Keratinocyte (primary cell): Measurements from ENCODE around the gene ALPK1. TPM values are rescaled to one million over a fixed set of nuclear protein-coding genes. Genes with fewer than 3 reads are reported as not detected.
"Not testable (repeated sequence)": the region's sequence is repeated elsewhere in the genome, so short reads cannot be mapped to it uniquely, and the experiment has no call there.

Source experiments
- DNase-seq: peaks from one replicate; pipeline ENCODE4 v3.0.0-alpha.2; 2011; ENCODE audit warnings: low read depth, missing footprints, low spot score
- FAIRE-seq: peaks from 2 replicates; lab custom pipeline; 2011; peaks lifted over from hg19 to GRCh38; lab: Jason Lieb, UNC
- H2AFZ ChIP-seq: 2 replicates; pipeline ENCODE4 v1.6.0; 2012; ENCODE audit warnings: low read length, control low read depth, inconsistent platforms; ENCODE audit not compliant: control insufficient read depth
- H3K27ac ChIP-seq: 2 replicates; pipeline ENCODE4 v1.5.1; 2011; ENCODE audit warnings: low read length; ENCODE audit not compliant: control insufficient read depth, insufficient read depth
- H3K27me3 ChIP-seq: 3 replicates; pipeline ENCODE4 v1.6.0; 2011; ENCODE audit warnings: low read length; ENCODE audit not compliant: control insufficient read depth, insufficient read depth; ENCODE audit errors: extremely low read depth
- H3K36me3 ChIP-seq, 2 experiments: 2 replicates in 1 of 2; 3 replicates in 1 of 2; pipeline ENCODE4 v1.5.1; 2011; ENCODE audit warnings: low read length in 2 of 2, mild to moderate bottlenecking in 1 of 2; ENCODE audit not compliant: control insufficient read depth in 2 of 2, insufficient read depth in 2 of 2; ENCODE audit errors: extremely low read depth in 1 of 2
- H3K4me1 ChIP-seq: 3 replicates; pipeline ENCODE4 v1.5.1; 2011; ENCODE audit warnings: low read length; ENCODE audit not compliant: control insufficient read depth, insufficient read depth; ENCODE audit errors: extremely low read depth
- H3K4me2 ChIP-seq: 3 replicates; pipeline ENCODE4 v1.6.0; 2011; ENCODE audit warnings: low read depth, low read length; ENCODE audit not compliant: control insufficient read depth, insufficient read depth; ENCODE audit errors: extremely low read depth
- H3K4me3 ChIP-seq, 3 experiments: fragments of 200-600 bp in 1 of 3; sonication (generic) in 1 of 3; 2 replicates in 2 of 3; 3 replicates in 1 of 3; pipeline ENCODE4 v1.5.1; 2011 to 2016; ENCODE audit warnings: low read length in 3 of 3, mild to moderate bottlenecking in 3 of 3, control low read depth in 2 of 3, inconsistent platforms in 1 of 3, low read depth in 1 of 3, mixed read lengths in 1 of 3, mixed run types in 1 of 3, moderate library complexity in 1 of 3; ENCODE audit not compliant: control insufficient read depth in 2 of 3, insufficient read depth in 2 of 3; ENCODE audit errors: extremely low read depth in 1 of 3
- H3K79me2 ChIP-seq: 2 replicates; pipeline ENCODE4 v1.6.0; 2012; ENCODE audit warnings: low read length; ENCODE audit not compliant: control insufficient read depth, insufficient read depth
- H3K9ac ChIP-seq: 3 replicates; pipeline ENCODE4 v1.6.0; 2011; ENCODE audit warnings: low read length; ENCODE audit not compliant: control insufficient read depth, insufficient read depth; ENCODE audit errors: extremely low read depth
- H3K9me1 ChIP-seq: 3 replicates; pipeline ENCODE4 v1.6.0; 2011; ENCODE audit warnings: low read length; ENCODE audit not compliant: control insufficient read depth, insufficient read depth; ENCODE audit errors: extremely low read depth
- H3K9me3 ChIP-seq: 2 replicates; pipeline ENCODE4 v1.5.1; 2012; ENCODE audit warnings: low read depth, low read length; ENCODE audit not compliant: control insufficient read depth
- H4K20me1 ChIP-seq: 3 replicates; pipeline ENCODE4 v1.6.0; 2011; ENCODE audit warnings: low read length; ENCODE audit not compliant: control insufficient read depth, insufficient read depth; ENCODE audit errors: extremely low read depth
- EZH2 ChIP-seq: IDR thresholded peaks from one replicate; pipeline ENCODE4 v1.6.1; 2012; ENCODE audit warnings: inconsistent platforms, mild to moderate bottlenecking, low read length, moderate library complexity
- dilution Hi-C: fragments of 300-500 bp; cut with MboI; formaldehyde crosslinking; loops from one replicate; pipeline ENCODE4 v1.7.0; 2020; ENCODE audit warnings: low sequenced_read_pairs; ENCODE audit not compliant: extremely low pct_ligation_motif_present
- polyA plus RNA-seq, 5 experiments: library from polyadenylated mRNA; depleted of rRNA in 3 of 5; stranded (reverse) in 3 of 5; stranded (forward) in 1 of 5; unstranded in 1 of 5; fragments of >200 nt; gene quantifications; 1 replicate in 1 of 5; 2 replicates in 3 of 5; 3 replicates in 1 of 5; pipeline versions ENCODE4 v1.2.1 to v1.2.3, GENCODE V29; 2011 to 2012; ENCODE audit warnings: missing spikeins in 2 of 5, low read depth in 1 of 5, low replicate concordance in 1 of 5
- TF ChIP-seq, protein P1 (sequence below), 3 experiments: IDR thresholded peaks in 1 of 3; conservative IDR thresholded peaks in 1 of 3; optimal IDR thresholded peaks in 1 of 3; 2 replicates in 2 of 3; 3 replicates in 1 of 3; pipeline versions ENCODE3 to v1.5.1; 2011; ENCODE audit warnings: low read length in 3 of 3, mild to moderate bottlenecking in 3 of 3, moderate library complexity in 2 of 3, control low read depth in 1 of 3, inconsistent platforms in 1 of 3; ENCODE audit not compliant: insufficient read depth in 2 of 3; ENCODE audit errors: extremely low read depth in 1 of 3

ALPK1 gene
- polyA plus RNA-seq, 1 donor (not counting 4 experiments of a cell fraction or from before 2014, with no cell fraction given), result 5.5 TPM

DNA sequence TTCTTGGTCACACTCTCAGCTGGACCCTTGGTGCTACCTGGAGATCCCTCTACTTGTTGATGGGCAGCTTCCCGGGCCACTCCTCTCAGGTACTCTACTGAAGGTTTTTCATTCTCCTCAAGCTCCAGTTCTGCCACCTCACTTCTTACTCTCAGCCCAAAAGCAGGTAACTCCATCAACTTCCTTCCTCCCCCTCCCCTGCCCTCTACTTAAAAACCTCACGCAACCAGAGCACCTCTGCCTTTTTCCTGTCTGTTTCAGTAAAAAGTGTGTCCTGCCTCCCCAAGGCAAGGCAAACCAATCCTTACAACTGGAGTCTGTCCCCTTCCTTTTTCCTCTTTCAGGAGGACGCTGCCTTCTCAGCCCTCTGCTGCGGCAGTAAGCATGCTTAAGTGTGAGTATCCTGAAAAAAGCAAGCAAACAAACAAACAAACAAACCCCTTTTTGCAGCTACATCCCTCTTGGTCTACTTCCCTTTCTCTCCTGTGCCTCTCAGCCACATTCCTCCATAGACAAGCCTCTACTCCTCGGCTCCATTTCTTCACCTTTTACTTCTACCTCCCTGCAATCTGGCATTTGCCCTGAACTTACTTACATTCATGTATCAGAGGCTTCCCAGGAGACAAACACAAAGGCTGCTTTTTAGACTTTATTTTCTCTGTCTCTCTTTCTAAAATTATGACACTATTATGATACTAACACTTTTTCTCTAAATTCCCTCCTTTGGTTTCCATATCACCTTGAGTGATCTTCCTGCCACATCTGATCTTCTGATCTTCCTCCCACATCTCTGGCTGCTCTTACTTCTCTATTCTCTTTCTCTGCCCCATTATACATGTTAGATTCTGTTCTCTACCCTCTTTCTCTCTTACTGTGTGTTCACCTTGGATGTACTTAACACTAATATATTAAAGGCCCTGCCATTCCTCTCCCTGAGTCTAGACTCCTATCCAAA, 5.4 kb downstream of the ALPK1 start:
- Histone ChIP-seq H3K4me1 (peaks cover 5% of the 10 kb centered on the region), H3K27ac (no peak overlapping the region), H2AFZ (no peak overlapping the region), H3K27me3 (no peaks in the 10 kb centered on the region), H3K9me3 (no peaks in the 10 kb centered on the region), H3K9ac (no peak overlapping the region), H3K9me1 (no peaks in the 10 kb centered on the region), H3K79me2 (no peaks in the 10 kb centered on the region), H4K20me1 (no peaks in the 10 kb centered on the region), H3K4me3 (no peak overlapping the region), H3K4me2 (no peak overlapping the region), H3K36me3 (peaks cover 0 to 2% of the 10 kb centered on the region in 2 experiments)
- DNase-seq (no peak), FAIRE-seq (no peak)
- dilution Hi-C loops, result no loop called here
- TF ChIP-seq EZH2, result no peak
- TF ChIP-seq, protein P1, sequence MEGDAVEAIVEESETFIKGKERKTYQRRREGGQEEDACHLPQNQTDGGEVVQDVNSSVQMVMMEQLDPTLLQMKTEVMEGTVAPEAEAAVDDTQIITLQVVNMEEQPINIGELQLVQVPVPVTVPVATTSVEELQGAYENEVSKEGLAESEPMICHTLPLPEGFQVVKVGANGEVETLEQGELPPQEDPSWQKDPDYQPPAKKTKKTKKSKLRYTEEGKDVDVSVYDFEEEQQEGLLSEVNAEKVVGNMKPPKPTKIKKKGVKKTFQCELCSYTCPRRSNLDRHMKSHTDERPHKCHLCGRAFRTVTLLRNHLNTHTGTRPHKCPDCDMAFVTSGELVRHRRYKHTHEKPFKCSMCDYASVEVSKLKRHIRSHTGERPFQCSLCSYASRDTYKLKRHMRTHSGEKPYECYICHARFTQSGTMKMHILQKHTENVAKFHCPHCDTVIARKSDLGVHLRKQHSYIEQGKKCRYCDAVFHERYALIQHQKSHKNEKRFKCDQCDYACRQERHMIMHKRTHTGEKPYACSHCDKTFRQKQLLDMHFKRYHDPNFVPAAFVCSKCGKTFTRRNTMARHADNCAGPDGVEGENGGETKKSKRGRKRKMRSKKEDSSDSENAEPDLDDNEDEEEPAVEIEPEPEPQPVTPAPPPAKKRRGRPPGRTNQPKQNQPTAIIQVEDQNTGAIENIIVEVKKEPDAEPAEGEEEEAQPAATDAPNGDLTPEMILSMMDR (optimal IDR thresholded peaks at IDR 0.05 in 1 of 3, IDR thresholded peaks at IDR 0.05 in 1 of 3, conservative IDR thresholded peaks at IDR 0.05 in 1 of 3; ENCODE audit: extremely low read depth in 1 of 3, insufficient read depth in 2 of 3, low read length in 3 of 3), result no peak

DNA sequence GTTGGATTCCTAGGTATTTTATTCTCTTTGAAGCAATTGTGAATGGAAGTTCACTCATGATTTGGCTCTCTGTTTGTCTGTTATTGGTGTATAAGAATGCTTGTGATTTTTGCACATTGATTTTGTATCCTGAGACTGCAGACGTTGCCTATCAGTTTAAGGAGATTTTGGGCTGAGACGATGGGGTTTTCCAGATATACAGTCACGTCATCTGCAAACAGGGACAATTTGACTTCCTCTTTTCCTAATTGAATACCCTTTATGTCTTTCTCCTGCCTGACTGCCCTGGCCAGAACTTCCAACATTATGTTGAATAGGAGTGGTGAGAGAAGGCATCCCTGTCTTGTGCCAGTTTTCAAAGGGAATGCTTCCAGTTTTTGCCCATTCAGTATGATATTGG, 8.3 kb downstream of the ALPK1 start:
- DNase-seq, H3K4me2 ChIP-seq, H3K9ac ChIP-seq, H3K9me3 ChIP-seq, H4K20me1 ChIP-seq, H3K4me3 ChIP-seq, H3K36me3 ChIP-seq, FAIRE-seq, dilution Hi-C loops, H2AFZ ChIP-seq, H3K27ac ChIP-seq, H3K79me2 ChIP-seq, H3K4me1 ChIP-seq, H3K9me1 ChIP-seq, H3K27me3 ChIP-seq: not testable (repeated sequence)

DNA sequence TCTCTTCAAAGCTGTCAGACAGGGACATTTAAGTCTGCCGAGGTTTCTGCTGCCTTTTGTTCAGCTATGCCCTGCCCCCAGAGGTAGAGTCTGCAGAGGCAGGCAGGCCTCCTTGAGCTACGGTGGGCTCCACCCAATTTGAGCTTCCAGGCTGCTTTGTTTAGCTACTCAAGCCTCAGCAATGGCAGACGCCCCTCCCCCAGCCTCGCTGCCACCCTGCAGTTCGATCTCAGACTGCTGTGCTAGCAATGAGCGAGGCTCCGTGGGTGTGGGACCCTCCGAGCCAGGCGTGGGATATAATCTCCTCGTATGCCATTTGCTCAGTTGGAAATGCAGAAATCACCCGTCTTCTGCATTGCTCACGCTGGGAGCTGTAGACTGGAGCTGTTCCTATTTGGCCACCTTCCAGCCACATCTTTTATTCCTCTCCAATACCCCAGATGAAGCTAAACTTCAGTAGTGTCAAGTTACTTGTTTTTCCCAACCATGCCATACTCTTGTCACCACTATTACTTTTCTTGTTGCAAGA, 12.2 kb downstream of the ALPK1 start:
- FAIRE-seq, result not testable (repeated sequence)

More for the DNA sequence above, 12.2 kb downstream of the ALPK1 start:
- H3K4me3 ChIP-seq, H3K9ac ChIP-seq, H3K27ac ChIP-seq, H4K20me1 ChIP-seq, H3K4me1 ChIP-seq, H2AFZ ChIP-seq, H3K9me1 ChIP-seq, dilution Hi-C loops, H3K4me2 ChIP-seq, H3K27me3 ChIP-seq, H3K9me3 ChIP-seq, DNase-seq, H3K36me3 ChIP-seq, H3K79me2 ChIP-seq: not testable (repeated sequence)
